ENCODE data around the gene KRT84. TPM values are rescaled to one million over a fixed set of nuclear protein-coding genes. Genes with fewer than 3 reads are reported as not detected.
"Not testable (repeated sequence)": the region's sequence is repeated elsewhere in the genome, so short reads cannot be mapped to it uniquely, and the experiment has no call there.

KRT84 gene
- total RNA-seq, 1 donor from 2014 or later = not detected

DNA sequence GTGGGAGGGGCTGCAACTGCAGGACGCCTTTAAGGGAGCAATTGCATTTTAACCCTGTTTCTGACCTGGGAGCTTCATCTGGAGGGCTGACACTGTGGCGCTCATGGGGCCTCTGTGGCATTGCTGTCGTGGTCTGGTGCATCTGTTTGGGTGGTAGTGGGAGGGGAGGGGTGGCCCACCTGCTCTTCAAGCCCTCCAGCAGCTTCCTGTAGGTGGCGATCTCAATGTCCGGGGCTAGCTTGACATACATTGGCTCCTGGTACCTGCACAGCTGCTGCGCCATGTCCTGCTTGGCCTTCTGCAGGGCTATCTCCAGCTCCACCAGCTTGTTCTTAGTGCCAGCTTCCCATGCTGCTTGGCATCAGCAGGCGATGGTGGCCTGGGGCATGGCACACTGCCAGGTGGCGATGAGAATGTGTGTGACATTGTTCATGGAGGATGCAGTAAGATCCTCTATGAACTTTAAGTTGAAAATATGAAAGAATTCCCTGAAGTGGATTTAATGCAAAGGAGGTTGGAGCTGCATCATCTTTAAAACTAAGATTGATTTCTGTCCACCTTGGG, 28.4 kb upstream of the KRT84 start:
- intact Hi-C loops (cut with DNase I) = no loop called here
- DNase-seq (no peak), ATAC-seq (ENCODE audit: poor library complexity) (no peak)

DNA sequence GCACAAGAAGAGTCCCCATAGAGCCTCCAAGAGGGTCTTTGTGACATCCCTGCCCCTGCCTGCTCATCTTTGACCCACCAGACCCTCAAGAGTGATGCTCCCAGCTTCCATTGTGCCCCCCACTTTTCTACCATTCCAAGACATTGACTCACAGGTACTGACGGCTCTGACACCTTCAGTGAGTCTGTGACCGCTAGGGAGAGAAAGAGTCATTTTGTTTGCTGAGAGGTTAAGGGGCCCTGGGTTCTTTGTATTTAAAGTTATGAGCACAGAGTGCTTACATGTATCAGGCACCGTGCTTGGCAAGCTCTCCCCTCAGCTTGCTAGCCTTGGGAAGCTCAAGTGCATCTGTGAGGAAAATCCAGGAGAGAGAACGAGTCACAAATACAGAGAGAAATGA, 27.8 kb upstream of the KRT84 start:
- ATAC-seq (ENCODE audit: poor library complexity) (no peak), DNase-seq (no peak)
- intact Hi-C loops (cut with DNase I) = no loop called here

DNA sequence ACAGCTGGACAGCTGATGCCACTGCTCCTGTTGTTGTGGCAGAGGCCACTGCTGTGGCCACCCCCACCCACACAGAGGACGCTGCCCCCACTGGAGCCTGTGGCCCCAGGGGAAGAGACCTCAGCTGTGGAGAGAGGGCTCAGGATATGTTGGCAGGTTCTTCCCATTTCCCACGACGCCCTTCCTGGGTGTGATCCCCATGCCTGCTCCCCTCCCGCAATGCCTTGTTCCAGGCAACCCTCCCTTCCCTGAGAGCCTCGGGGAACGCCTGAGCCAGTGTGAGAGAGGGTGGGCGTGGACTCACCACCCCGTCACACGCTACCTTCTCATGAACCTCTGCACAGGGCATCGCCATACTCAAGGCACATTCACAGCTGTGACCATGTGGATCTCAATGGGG, 26.4 kb upstream of the KRT84 start:
- intact Hi-C loops (cut with DNase I) = no loop called here
- ATAC-seq (ENCODE audit: poor library complexity) (no peak), DNase-seq (no peak)

DNA sequence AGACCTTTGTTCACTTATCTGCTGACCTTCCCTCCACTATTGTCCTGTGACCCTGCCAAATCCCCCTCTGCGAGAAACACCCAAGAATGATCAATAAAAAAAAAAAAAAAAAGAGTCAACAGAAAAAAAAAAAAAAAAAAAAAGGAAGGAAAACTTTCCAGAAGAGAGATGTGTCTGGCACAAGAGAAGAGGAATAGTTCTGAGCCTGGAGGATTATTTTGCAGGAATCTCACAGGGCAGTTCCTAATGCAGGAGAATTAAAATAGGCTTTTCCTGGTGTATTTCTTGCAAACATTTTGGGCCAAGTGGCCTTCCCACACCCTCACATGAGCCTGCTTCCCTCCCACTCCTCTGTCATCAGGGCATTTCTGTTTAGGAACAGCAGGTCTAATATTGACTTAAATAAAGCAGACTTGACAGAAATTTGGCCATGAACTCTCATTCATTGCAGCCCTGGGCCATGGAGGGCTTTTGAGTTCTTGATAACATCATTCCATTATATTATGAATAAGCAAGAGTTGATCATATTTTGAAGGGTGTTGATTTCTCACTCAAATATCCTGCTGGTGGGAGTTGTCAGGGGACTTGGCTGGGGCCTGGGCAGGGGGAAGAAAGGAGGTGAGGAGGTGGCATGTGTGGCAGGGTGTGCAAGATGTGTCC, 25.3 kb upstream of the KRT84 start:
- DNase-seq; intact Hi-C loops (cut with DNase I): not testable (repeated sequence)
- ATAC-seq (ENCODE audit: poor library complexity) = peak; percentile 18

DNA sequence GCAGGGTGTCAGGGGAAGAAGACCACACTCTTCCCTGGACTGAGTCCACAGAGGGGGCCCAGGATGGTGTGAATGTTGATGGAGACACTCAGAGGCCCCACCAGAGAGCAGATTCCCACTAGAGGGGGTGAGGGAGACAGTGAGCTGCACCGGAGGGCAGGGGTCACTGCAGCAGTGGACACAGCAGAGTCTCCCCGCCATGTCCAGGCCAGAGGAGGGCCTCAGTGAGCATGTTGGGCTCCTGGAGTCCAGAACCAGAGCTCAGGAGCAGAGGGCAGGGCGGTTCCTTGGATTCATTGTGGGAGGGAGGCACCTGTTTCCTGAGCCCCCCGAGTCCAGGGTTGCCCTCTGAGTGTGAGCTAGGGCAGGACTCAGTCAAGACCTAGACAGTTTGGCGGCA, 22.5 kb upstream of the KRT84 start:
- no peak for DNase-seq
- ATAC-seq (ENCODE audit: poor library complexity) = no peak
- intact Hi-C loops (cut with DNase I) = no loop called here

DNA sequence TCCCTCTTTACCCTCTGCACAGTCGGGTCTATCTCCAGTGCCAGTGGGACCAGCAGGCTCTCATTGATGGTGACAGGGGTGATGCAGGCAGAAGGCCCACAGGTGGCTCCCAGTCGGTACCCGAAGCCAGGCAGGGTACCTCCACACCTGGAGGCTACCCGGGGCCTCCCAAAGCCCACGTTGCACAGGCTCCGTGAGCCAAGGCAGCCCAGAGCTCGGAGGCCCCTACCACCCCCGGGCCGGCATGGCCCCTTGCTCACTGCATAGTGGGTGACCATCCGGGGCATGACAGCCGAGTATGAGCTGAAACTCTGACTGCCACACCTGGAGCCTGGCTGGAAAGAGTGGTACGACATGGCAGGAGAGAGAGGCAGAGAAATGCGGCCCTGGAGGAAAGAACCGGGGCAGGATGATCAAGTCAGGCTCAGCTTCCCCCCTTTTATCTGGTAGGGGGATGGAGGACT, 20.5 kb upstream of the KRT84 start, which contains the start of gene KRT82:
Gene KRT82, minus strand, starts transcription at position 414 of the 464 bp plus-strand sequence. Its CDS starts 58 bp downstream, at position 356.
- ATAC-seq (ENCODE audit: poor library complexity) (no peak), DNase-seq (no peak)
- intact Hi-C loops (cut with DNase I) = no loop called here

DNA sequence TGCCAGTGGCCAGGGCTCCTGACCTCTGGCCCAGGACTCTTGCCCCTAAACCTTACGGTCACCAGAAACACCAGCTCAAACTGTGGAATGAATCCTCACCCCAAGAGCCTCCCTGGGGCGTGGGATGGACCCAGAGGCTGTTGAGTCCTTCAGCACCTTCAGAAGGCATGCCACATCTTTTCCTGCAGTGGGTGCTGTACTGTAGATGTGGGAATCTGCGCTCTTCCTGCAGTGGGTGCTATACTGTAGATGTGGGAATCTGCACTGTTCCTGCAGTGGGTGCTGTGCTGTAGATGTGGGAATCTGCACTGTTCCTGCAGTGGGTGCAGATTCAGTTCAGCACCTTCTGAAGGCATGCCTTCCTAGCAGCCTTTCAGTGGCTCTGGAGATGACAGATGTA, 19.5 kb upstream of the KRT84 start:
- DNase-seq (no peak), ATAC-seq (ENCODE audit: poor library complexity) (no peak)
- intact Hi-C loops (cut with DNase I) = no loop called here

DNA sequence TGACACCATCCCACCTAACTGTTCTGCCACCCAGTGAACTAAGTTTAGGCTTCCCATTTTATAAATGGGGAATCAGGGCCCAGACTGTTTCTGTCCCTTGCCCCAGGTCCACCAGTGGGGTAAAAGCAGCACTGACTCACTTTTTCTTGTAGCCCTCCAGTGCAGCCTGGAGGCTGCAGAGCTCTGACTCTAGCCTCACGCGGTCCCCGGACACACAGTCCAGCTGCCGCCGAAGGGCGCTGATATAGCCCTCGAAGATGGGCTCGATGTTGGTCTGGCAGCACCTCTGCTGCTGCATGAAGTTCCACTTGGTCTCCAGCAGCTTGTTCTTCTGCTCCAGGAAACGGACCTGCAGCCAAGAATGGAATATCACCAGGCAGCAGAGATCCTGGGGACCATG, 18.1 kb upstream of the KRT84 start:
- ATAC-seq (ENCODE audit: poor library complexity) (no peak), DNase-seq (no peak)
- intact Hi-C loops (cut with DNase I) = no loop called here

DNA sequence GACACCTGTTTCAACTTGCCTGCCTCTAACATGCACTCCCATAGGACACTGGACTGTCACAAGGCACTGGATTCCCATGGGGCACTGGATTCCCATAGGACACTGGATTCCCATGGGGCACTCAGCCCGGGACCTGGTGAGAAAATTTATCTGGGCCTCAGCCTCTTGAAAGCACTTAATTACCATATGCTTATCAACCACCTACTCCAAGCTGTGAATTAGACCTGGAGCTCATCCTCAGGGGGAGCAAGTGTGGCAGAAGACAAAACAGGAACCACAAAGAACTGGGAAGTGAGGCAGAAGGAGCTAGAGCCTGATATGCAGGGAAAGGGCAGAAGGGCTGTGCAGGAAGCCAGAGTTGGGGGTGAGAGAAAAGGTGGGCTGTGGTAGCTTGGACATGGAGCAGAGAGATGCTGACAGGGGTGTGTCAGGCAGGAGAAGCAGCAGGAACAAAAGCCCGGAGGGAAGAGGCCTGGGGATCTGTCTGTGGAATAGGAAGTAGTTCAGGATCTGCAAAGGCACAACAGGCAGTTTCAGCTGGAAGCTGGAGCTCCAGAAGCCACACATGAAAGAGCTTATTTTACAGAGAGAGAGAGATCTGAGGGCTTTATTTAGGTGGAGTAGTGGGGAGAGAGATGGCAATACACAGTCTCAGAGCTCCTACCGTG, 17.6 kb upstream of the KRT84 start:
- intact Hi-C loops (cut with DNase I) = no loop called here
- DNase-seq = no peak
- ATAC-seq (ENCODE audit: poor library complexity) = no peak

DNA sequence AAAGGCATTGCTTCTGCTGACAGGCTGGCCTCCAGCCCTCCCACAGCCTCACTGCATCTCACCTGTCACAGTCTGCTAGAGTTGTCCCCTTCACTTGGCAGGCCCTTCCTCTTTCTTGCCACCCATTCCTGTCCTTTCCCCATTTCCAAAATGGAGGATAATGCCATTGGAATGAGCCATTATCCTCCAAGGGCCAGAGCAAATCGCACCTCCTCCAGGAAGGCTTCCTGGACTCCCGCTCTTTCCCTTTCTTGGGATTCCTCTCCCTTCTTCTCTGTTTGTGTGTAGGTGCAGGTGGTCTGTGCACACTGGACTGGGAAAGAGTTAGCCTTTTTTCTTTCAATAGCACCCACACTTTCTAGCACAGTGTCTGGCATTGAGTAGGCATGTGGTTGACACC, 16.9 kb upstream of the KRT84 start:
- intact Hi-C loops (cut with DNase I) = no loop called here
- no peak for DNase-seq
- ATAC-seq (ENCODE audit: poor library complexity) = no peak

DNA sequence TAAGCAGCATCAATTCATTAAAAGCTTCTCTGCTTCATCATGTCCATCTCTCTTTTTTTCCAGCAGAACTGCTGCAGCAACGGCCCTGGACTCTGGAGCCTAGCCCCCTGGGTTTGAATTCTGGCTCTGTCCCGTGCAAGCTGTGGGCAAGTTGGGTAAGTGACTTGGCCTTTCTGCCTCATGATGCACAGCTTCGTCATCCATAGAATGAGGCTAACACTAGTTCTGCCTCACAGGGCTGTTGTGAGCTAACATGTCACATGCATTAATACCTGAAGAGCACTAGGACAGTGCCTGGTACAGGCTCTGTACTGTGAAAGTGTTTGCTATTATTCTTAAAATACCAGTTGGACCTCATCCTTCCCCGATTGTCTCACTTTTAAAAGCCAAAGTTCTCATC, 16.5 kb upstream of the KRT84 start:
- intact Hi-C loops (cut with DNase I) = no loop called here
- ATAC-seq (ENCODE audit: poor library complexity) = no peak
- no peak for DNase-seq

DNA sequence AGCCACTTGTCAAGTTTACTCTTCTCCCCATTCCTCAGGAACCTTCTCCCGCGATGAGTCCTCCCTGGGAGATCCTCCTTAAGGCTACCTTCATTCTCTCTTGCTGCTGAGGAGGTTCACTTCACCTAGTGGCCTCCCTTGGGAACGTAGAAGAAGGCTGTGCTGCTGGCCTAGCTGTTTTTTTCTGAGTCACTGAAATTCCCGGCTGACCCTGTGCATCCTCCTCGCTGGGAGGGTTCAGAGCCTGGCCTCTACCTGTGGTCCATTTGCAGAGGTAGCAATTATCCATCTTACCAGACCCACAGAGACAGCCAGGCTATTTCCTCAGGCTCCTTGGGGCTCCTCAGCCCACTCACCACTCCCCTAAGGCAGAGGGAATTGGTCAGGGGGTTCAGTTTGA, 16.1 kb upstream of the KRT84 start:
- DNase-seq (no peak), ATAC-seq (ENCODE audit: poor library complexity) (no peak)
- intact Hi-C loops (cut with DNase I) = no loop called here

DNA sequence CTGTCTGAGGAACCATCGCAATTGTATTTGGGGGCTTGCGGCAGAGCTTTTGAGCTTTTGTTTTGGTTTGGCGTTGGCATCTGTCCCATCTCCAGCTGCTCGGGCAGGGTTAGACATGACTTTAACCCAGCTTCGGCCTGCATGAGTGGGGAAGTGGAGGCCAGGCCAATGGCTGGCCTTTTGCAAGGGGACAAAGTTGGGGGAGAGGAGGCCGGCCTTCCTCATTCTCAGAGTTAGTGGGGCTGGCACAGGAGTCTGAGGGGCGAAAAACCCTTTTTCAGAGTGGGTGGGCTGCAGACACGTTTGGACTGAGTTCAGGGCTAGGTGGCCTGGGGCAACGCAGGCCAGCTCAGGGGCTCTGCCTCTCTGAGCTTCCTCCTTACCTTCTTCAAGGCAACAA, 15.5 kb upstream of the KRT84 start:
- DNase-seq (no peak), ATAC-seq (ENCODE audit: poor library complexity) (no peak)
- intact Hi-C loops (cut with DNase I) = no loop called here

DNA sequence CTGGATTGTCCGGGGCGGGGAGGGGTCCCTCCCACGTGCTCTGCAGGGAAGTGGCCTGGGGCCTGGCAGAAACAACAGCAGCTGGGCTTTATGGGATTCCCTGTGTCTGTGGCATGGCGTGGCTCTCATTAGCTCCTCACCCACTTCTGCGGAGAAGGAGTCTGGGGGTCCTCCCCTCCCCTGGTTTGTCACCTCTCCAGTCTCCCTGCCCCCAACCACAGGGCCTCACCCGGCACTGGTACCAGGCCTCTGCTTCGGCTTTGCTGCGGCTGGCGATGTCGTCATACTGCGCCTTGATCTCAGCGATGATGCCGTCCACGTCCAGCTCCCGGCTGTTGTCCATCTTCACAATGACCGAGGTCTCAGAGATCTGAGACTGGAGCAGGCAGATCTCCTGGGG, 14.3 kb upstream of the KRT84 start:
- intact Hi-C loops (cut with DNase I) = no loop called here
- no peak for ATAC-seq (ENCODE audit: poor library complexity)
- no peak for DNase-seq

DNA sequence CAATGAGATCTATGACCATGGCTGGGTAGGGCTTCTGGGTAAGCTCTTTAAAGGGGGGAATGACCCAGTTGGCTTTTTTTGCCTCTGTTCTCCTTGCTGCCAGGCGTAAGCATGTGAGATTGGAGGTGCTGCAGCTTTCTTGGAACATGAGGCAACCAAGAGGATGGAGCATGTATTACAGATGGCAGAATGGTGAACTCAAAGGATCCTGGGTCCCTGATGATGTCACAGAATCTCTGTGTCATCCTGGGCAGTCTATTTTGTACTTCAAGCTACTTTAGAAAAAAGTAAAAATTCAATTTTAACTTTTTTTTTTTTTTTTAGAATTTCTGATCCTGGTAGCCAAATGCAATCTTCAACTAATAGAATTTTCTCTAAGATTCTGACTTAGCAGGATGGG, 12.7 kb upstream of the KRT84 start:
- no peak for ATAC-seq (ENCODE audit: poor library complexity)
- no peak for DNase-seq
- intact Hi-C loops (cut with DNase I) = no loop called here

DNA sequence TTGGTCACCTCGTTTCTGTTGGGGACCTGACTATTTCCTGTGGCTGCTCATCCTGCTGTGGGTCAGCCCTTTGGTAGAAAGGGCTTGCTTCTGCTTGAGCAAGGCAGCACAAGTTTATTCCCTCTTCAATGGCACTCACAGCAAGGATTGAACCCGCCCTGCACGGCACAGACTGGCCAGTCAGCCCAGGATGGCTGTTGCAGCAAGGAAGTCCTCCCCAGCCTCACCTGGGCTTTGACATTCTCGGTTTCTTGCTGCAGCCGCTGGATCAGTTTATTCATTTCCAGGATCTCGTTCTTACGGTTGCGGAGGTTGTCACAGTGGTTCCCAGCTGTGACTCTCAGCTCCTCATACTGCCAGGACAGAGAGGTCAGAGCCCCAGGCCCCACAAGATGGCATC, 11.2 kb upstream of the KRT84 start:
- intact Hi-C loops (cut with DNase I) = no loop called here
- ATAC-seq (ENCODE audit: poor library complexity) = no peak
- DNase-seq = no peak

DNA sequence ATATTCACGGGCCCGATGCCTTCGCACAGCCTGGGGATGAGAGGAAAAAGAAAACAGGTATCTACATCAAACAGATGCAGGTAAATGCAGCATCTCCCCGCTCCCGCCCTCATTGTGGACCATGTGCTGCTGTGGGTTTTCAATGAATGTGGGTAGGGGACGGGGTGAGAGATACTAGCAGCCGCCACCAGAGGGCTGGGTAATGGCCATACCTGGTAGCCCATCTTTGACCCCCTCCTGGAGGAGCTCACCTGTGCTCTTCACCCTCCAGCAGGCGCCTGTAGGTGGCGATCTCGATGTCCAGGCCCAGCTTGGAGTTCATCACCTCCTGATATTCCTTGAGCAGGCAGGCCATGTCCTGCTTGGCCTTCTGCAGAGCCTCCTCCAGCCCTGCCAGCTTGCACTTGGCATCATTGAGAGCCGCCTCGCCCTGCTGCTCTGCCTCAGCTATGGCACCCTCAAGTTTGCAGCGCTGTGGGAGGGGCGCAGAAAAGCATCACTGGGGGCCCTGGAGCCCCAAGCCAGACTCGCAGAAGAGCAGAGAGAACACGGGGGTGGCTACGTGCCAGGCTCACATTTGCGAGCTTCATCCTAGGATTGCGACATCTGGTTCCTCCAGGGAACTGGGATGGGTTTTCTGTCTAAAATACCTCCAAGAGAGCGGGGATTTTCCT, 10.4 kb upstream of the KRT84 start:
- ATAC-seq (ENCODE audit: poor library complexity) (no peak), DNase-seq (peak; percentile 59)
- intact Hi-C loops (cut with DNase I) = no loop called here

DNA sequence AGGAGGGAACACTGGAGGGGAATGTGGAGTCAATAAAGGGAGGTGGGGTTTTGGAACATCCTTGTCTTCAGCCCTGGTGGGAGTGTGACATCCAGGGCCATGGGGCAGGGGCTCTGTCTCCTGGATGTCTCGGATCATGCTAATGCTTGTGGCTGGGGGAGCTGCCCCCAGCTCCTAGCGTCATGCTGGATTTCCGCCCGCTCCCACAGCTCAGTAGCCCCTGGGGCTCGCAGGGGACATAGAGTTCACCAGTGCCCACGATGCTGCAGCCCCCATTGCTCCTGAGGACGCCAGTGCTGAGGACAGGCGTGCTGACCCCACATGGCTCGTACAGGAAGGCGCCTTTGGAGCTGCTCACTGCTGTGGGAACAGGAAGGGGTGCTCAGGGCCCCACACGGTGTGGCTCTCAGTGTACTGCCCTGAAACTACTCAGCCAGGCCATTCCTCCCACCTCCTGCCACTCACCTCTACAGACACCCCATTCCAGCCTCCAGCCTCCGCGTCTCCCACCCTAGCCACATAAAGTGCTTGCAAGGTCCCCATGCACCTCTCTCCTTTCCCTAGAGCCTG, 9.5 kb upstream of the KRT84 start:
- DNase-seq = no peak
- no peak for ATAC-seq (ENCODE audit: poor library complexity)
- intact Hi-C loops (cut with DNase I) = no loop called here

DNA sequence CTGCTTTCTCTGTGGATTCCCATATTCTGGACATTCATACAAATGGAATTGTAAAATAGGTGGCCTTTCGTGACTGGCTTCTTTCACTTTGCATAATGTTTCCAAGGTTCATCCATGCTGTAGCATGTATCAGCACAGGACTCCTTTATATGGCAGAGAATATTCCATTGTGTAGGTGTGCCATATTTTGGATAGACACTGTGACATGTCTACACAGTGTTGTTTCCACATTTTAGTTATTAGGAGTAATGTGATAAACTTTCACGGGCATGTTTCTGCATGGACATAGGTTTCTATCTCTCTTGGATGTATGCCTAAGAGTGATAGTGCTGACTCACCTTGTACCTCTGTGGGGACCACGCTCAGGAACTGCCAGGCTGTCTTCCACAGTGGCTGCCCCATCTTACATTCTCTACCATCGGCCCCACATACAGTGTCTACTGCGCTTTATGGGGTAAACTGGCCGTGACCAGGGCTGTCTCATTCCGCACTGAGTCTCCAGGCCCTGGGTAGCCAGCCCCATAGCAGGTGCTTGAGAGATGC, 7.1 kb upstream of the KRT84 start:
- ATAC-seq (ENCODE audit: poor library complexity) = no peak

More for the DNA sequence above, 7.1 kb upstream of the KRT84 start:
- no peak for DNase-seq
- intact Hi-C loops (cut with DNase I) = no loop called here
